Activated T-helper 9 cell treated with anti-CD3 and anti-CD28 coated beads, Interleukin-2, amount 50 U/mL, for 16 hours (primary cell): Measurements from ENCODE around the gene BTN2A1.

Experiments used
- DNase-seq: peaks from one replicate; pipeline ENCODE4 v3.0.0-alpha.2; 2020; ENCODE audit warnings: low read depth

Gene BTN2A1

GRCh38 chr6:26468829-26469228 lies 11.1 kb downstream of the BTN2A1 start:
- DNase-seq: no peak

GRCh38 chr6:26470643-26471042 lies 12.9 kb downstream of the BTN2A1 start:
- no peak for DNase-seq

- no peak for DNase-seq
Observed at GRCh38 chr6:26471970-26472369, 14.2 kb downstream of the BTN2A1 start.

- no peak for DNase-seq
Observed at GRCh38 chr6:26472549-26473290, 15.0 kb downstream of the BTN2A1 start.

- no peak for DNase-seq
Observed at GRCh38 chr6:26473429-26473757, 15.6 kb downstream of the BTN2A1 start.

GRCh38 chr6:26473758-26474438 lies 16.1 kb downstream of the BTN2A1 start:
- DNase-seq: peak; percentile 62

- DNase-seq: no peak
Observed at GRCh38 chr6:26474439-26474881, 16.7 kb downstream of the BTN2A1 start.

- no peak for DNase-seq
Observed at GRCh38 chr6:26475823-26476729, 18.3 kb downstream of the BTN2A1 start.

- no peak for DNase-seq
Observed at GRCh38 chr6:26476896-26477295, 19.1 kb downstream of the BTN2A1 start.

GRCh38 chr6:26477426-26477825 lies 19.7 kb downstream of the BTN2A1 start:
- no peak for DNase-seq

- no peak for DNase-seq
Observed at GRCh38 chr6:26478100-26478984, 20.6 kb downstream of the BTN2A1 start.

- DNase-seq: no peak
Observed at GRCh38 chr6:26478985-26479278, 21.2 kb downstream of the BTN2A1 start.

- DNase-seq: no peak
Observed at GRCh38 chr6:26482338-26482737, 24.6 kb downstream of the BTN2A1 start.

- no peak for DNase-seq
Observed at GRCh38 chr6:26483727-26484126, 26.0 kb downstream of the BTN2A1 start.

- DNase-seq: no peak
Observed at GRCh38 chr6:26484161-26484560, 26.4 kb downstream of the BTN2A1 start.

GRCh38 chr6:26485112-26485780 lies 27.5 kb downstream of the BTN2A1 start:
- no peak for DNase-seq

- DNase-seq: no peak
Observed at GRCh38 chr6:26486358-26486757, 28.6 kb downstream of the BTN2A1 start.

GRCh38 chr6:26487466-26487865 lies 29.7 kb downstream of the BTN2A1 start:
- DNase-seq: no peak

- DNase-seq: no peak
Observed at GRCh38 chr6:26489996-26490964, 32.5 kb downstream of the BTN2A1 start.

- no peak for DNase-seq
Observed at GRCh38 chr6:26491604-26492003, 33.8 kb downstream of the BTN2A1 start.
